Ascending aorta (tissue), 2 donors: Measurements from ENCODE around the gene TMEM106A. TPM values are rescaled to one million over a fixed set of nuclear protein-coding genes. Genes with fewer than 3 reads are reported as not detected.

Experiments used
- DNase-seq, 2 donors: peaks; one replicate each; pipeline ENCODE4 v3.0.0-alpha.2; 2019; ENCODE audit warnings: low spot score in 2 of 2
- H3K27ac ChIP-seq, 2 donors: fragments of 200-600 bp; sonication (generic); one replicate each; pipeline ENCODE4 v1.5.1; 2016 to 2017; ENCODE audit warnings: mild to moderate bottlenecking in 1 of 2
- H3K27me3 ChIP-seq: fragments of 200-600 bp; sonication (generic); one replicate; pipeline ENCODE4 v1.5.1; 2017
- H3K36me3 ChIP-seq, 2 donors: fragments of 200-600 bp; sonication (generic); one replicate each; pipeline ENCODE4 v1.5.1; 2016
- H3K4me1 ChIP-seq, 2 donors: fragments of 200-600 bp; sonication (generic); one replicate each; pipeline ENCODE4 v1.5.1; 2016 to 2017; ENCODE audit warnings: mild to moderate bottlenecking in 1 of 2
- H3K4me3 ChIP-seq, 2 donors: fragments of 200-600 bp; sonication (generic); one replicate each; pipeline ENCODE4 v1.5.1; 2016 to 2017; ENCODE audit warnings: mild to moderate bottlenecking in 1 of 2
- H3K9me3 ChIP-seq, 2 donors: fragments of 200-600 bp; sonication (generic); one replicate each; pipeline ENCODE4 v1.5.1; 2016
- intact Hi-C: fragments of 100-400 bp; cut with DNase I; formaldehyde crosslinking; loops from one replicate; pipeline ENCODE4 v1.15.1; 2023
- total RNA-seq: library from RNA; depleted of rRNA; stranded (reverse); fragments of >200 nt; gene quantifications from one replicate; pipeline ENCODE4 v1.1.0, GENCODE V29; 2016
- TF ChIP-seq, protein P1 (sequence below), 3 experiments: fragments of 200-600 bp in 2 of 3; fragments of 450-650 bp in 1 of 3; sonication (generic) in 2 of 3; IDR thresholded peaks; one replicate each; pipeline ENCODE4 v1.5.1; 2016 to 2019; ENCODE audit warnings: antibody characterized with exemption in 3 of 3, mild to moderate bottlenecking in 1 of 3, moderate library complexity in 1 of 3

TMEM106A gene
- total RNA-seq, 1 donor from 2014 or later, result 18.5 TPM

DNA sequence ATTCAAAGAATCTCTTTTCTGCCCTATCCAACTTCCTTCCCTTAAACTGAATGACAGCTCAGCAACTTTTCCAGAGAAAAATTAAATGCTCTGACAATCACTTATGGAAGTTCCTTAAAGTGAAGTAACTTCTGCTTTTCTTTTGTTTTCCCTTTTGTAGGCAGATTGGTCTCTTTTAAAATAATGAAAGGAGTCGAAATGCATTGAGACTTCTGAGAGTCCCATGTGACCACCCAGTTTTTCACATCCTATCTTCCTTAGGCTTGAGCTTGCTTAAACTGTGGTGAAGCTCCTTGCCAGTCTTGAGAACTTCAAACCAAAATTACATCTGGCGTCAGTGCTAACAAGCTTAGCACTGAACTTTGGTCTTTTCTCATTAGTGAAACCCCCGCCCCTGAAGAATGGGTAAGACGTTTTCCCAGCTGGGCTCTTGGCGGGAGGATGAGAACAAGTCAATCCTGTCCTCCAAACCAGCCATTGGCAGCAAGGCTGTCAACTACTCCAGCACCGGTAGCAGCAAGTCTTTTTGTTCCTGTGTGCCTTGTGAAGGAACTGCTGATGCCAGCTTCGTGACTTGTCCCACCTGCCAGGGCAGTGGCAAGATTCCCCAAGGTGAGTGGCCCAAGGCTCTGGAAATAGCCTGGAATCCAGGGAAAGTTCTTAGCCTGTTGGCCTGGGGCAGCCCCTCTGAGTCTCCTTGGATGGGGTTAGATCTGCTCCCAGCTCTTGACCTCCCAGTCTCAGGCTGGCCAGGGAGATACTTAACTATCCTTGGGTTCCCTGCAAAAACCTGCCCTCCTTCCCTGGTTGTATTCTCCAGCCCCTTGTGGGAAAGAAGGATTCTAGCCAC is 1.2 kb downstream of the TMEM106A start:
- TF ChIP-seq, protein P1, sequence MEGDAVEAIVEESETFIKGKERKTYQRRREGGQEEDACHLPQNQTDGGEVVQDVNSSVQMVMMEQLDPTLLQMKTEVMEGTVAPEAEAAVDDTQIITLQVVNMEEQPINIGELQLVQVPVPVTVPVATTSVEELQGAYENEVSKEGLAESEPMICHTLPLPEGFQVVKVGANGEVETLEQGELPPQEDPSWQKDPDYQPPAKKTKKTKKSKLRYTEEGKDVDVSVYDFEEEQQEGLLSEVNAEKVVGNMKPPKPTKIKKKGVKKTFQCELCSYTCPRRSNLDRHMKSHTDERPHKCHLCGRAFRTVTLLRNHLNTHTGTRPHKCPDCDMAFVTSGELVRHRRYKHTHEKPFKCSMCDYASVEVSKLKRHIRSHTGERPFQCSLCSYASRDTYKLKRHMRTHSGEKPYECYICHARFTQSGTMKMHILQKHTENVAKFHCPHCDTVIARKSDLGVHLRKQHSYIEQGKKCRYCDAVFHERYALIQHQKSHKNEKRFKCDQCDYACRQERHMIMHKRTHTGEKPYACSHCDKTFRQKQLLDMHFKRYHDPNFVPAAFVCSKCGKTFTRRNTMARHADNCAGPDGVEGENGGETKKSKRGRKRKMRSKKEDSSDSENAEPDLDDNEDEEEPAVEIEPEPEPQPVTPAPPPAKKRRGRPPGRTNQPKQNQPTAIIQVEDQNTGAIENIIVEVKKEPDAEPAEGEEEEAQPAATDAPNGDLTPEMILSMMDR (IDR thresholded peaks at IDR 0.05), result no peak
- H3K36me3 ChIP-seq, result peaks cover 10 to 39% of the 10 kb centered on the region in 2 donors
- intact Hi-C loops, result loop anchor here (5.0 kb wide), 1 partner anchor 269 kb away; the partner anchor contains the start of gene DHX8

DNA sequence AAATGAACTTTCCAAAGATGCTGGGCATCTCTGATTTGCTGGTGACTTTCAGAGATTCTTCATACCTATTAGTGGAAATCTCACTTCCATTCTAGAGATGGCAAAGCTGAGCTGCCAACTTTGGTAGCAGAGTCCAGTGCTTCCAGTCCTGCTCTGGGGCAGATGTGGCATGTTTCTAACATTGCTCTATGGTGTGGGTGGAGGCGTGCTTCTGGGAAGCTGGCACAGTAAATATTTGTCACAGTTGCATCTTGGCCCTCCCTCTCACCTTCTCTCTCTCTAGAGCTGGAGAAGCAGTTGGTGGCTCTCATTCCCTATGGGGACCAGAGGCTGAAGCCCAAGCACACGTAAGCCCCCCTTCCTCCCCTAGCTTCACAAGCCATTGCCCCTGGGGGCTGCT is 1.9 kb downstream of the TMEM106A start:
- intact Hi-C loops, result loop anchor here (5.0 kb wide), 1 partner anchor 269 kb away; the partner anchor contains the start of gene DHX8
- TF ChIP-seq, protein P1 (IDR thresholded peaks at IDR 0.05), result no peak
- DNase-seq, result no peak
- peaks cover 10 to 32% of the 10 kb centered on the region in 2 donors for H3K36me3 ChIP-seq
- no peaks in the 10 kb centered on the region for H3K9me3 ChIP-seq
- H3K4me3 ChIP-seq, result peak overlapping the region in 1 of 2 donors; percentile 76
- H3K4me1 ChIP-seq, result peaks cover 0 to 12% of the 10 kb centered on the region in 2 donors
- no peaks in the 10 kb centered on the region for H3K27me3 ChIP-seq
- no peak overlapping the region for H3K27ac ChIP-seq

More for the DNA sequence above, 1.2 kb downstream of the TMEM106A start:
- H3K4me3 ChIP-seq, result peak overlapping the region; percentile 74 to 76
- peak overlapping the region; percentile 80 to 83 for H3K27ac ChIP-seq
- peaks cover 0 to 12% of the 10 kb centered on the region in 2 donors for H3K4me1 ChIP-seq
- DNase-seq, result no peak
- H3K9me3 ChIP-seq, result no peaks in the 10 kb centered on the region
- H3K27me3 ChIP-seq, result no peaks in the 10 kb centered on the region

DNA sequence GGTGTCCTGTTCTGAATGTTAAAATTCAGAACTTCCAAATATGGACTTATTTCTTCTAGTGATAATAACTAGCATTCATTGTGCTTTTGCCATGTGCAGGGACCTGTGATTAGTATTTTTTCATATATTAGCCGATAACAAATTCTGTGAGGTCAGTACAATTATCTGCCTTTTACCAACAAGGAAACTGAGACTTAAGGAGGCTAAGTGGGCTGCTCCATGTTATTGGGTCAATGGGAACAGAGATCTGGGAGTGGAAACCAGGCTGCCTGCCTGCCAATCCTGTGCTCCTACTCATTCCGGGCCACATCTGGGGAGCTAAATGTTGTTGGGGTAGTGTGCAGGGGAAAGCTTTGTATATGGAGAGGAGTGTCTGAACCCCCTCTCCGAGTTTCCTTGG is 3.7 kb downstream of the TMEM106A start:
- H3K4me3 ChIP-seq, result no peak overlapping the region
- H3K9me3 ChIP-seq, result no peaks in the 10 kb centered on the region
- TF ChIP-seq, protein P1 (IDR thresholded peaks at IDR 0.05), result no peak
- H3K4me1 ChIP-seq, result peaks cover 0 to 12% of the 10 kb centered on the region in 2 donors
- H3K27ac ChIP-seq, result no peak overlapping the region
- H3K36me3 ChIP-seq, result peaks cover 4 to 20% of the 10 kb centered on the region in 2 donors
- DNase-seq, result no peak
- intact Hi-C loops, result no loop called here
- no peaks in the 10 kb centered on the region for H3K27me3 ChIP-seq

DNA sequence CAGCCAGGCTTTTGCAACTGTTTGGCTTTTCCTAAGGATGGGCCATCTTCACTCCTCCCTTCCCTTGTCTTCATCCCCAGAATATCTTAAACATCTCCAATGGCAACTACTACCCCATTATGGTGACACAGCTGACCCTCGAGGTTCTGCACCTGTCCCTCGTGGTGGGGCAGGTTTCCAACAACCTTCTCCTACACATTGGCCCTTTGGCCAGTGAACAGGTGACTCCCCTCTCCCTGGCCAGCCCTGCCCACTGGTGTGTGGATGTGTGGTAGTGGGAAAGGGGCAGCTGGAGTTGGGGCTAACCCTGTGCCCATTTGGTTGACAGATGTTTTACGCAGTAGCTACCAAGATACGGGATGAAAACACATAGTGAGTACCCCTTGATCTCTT is 4.7 kb downstream of the TMEM106A start:
- TF ChIP-seq, protein P1 (IDR thresholded peaks at IDR 0.05), result no peak
- DNase-seq, result no peak

DNA sequence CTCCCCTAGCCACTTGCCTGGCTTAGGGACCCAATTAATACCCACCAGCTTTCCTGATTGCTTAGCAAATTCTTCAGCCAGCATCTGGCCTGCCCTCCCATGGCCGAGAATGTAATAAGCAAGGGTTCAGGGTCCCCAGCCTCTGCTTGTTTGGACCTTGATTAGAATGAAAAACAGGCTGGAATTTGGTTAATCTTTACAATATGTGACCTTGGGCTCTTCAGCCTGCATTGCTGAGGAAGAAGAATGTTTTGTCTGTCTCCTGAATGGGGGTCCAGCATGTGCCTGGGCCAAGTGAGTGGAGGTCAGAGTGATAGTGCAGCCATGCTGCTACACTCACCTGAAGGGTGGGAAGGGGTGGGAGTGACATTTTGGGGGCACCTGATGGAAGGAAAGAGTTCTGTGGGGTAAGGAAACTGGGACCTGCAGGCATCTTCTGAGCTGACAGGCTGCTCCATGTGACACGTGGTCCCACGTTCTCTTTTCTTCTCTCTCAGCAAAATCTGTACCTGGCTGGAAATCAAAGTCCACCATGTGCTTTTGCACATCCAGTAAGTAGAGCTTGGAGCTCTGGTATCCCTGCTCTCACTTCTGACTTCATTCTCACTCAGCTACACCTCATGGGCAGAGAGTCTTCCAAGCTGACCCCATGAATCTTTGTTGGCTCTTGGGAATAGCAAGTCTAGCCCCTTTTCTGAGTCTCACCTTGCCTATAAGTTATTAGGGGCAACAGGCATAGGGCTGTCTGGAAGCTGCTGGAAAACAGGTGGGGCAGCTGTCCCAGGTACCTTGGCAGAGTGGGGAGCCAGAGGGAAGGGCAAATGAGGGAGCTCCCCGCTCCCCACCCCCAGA is 5.3 kb downstream of the TMEM106A start:
- peaks cover 4 to 20% of the 10 kb centered on the region in 2 donors for H3K36me3 ChIP-seq
- intact Hi-C loops, result no loop called here
- TF ChIP-seq, protein P1 (IDR thresholded peaks at IDR 0.05), result no peak
- H3K4me3 ChIP-seq, result no peak overlapping the region
- H3K9me3 ChIP-seq, result no peaks in the 10 kb centered on the region
- no peak overlapping the region for H3K27ac ChIP-seq
- H3K4me1 ChIP-seq, result peaks cover 0 to 7% of the 10 kb centered on the region in 2 donors
- no peaks in the 10 kb centered on the region for H3K27me3 ChIP-seq
- DNase-seq, result no peak

More for the DNA sequence above, 4.7 kb downstream of the TMEM106A start:
- H3K27ac ChIP-seq, result no peak overlapping the region
- H3K4me3 ChIP-seq, result no peak overlapping the region
- H3K36me3 ChIP-seq, result peaks cover 4 to 20% of the 10 kb centered on the region in 2 donors
- H3K4me1 ChIP-seq, result peaks cover 0 to 7% of the 10 kb centered on the region in 2 donors
- no peaks in the 10 kb centered on the region for H3K27me3 ChIP-seq
- intact Hi-C loops, result no loop called here
- no peaks in the 10 kb centered on the region for H3K9me3 ChIP-seq
